Activated CD4-positive, alpha-beta T cell treated with anti-CD3 and anti-CD28 coated beads, Interleukin-2, amount 10 ng/mL, durations not matched to agents 24 days and 14 days (primary cell): ENCODE measurements around the gene GLYATL2. TPM values are rescaled to one million over a fixed set of nuclear protein-coding genes. Genes with fewer than 3 reads are reported as not detected.

Experiments used
- DNase-seq: peaks from one replicate; pipeline ENCODE4 v3.0.0; 2022
- H3K27ac Mint-ChIP-seq: one replicate; pipeline ENCODE4 v1.8.0; 2022; ENCODE audit warnings: mild to moderate bottlenecking, mixed read lengths
- H3K27me3 Mint-ChIP-seq: one replicate; pipeline ENCODE4 v1.8.0; 2022; ENCODE audit warnings: mixed read lengths
- H3K36me3 Mint-ChIP-seq: one replicate; pipeline ENCODE4 v1.8.0; 2022; ENCODE audit warnings: low read depth, mild to moderate bottlenecking, mixed read lengths
- H3K4me1 Mint-ChIP-seq: one replicate; pipeline ENCODE4 v1.8.0; 2021; ENCODE audit warnings: mixed read lengths
- H3K4me3 Mint-ChIP-seq: one replicate; pipeline ENCODE4 v1.8.0; 2022; ENCODE audit warnings: mild to moderate bottlenecking, moderate library complexity, mixed read lengths
- H3K9me3 Mint-ChIP-seq: one replicate; pipeline ENCODE4 v1.8.0; 2021; ENCODE audit warnings: mixed read lengths
- intact Hi-C: fragments of 100-400 bp; cut with micrococcal nuclease; formaldehyde crosslinking; loops from one replicate; pipeline ENCODE4 v1.15.1; 2023
- total RNA-seq: library from RNA; stranded (reverse); gene quantifications from 2 replicates; pipeline ENCODE4 v1.2.3, GENCODE V29; 2022

The GLYATL2 gene
- total RNA-seq, result not detected in 2 replicates

- Mint-ChIP-seq H3K4me3 (no peak within 1 kb of the TSS), H3K36me3 (no peaks in the 10 kb centered on the region), H3K9me3 (no peaks in the 10 kb centered on the region), H3K27me3 (peaks cover 10% of the 10 kb centered on the region), H3K27ac (no peak within 1 kb of the TSS), H3K4me1 (no peaks in the 10 kb centered on the region)
- no peak for DNase-seq
- intact Hi-C loops, result no loop called here
Measured at GRCh38 chr11:58844361-58845005, at the start of gene GLYATL2. Gene GLYATL2 (minus strand): TSS chr11:58844704. CDS start chr11:58839612, 5,092 bp downstream.

DNA sequence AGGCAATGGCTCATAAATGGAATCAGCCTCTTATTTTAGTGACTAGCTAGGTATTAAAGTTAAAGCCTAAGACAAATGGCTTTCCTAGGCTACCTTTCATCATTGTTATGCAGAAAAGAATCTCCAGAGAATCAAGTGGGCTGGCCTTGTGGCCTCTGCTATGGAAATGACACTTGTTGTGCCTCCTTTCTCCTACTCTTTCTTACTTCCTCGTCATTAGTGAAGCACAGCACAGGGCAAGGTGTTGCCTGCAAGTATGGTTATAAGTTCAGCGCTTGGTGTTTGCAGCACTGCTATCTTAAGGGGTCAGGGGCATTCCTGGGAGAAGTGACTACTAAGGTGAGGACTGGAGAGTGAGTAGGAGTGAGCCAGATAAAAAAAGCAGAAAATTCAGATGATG lies 49.4 kb upstream of the GLYATL2 start:
- intact Hi-C loops, result no loop called here
- H3K4me1 Mint-ChIP-seq, result no peaks in the 10 kb centered on the region
- H3K36me3 Mint-ChIP-seq, result no peaks in the 10 kb centered on the region
- no peak for DNase-seq
- H3K27ac Mint-ChIP-seq, result no peak overlapping the region
- H3K27me3 Mint-ChIP-seq, result peaks cover 4% of the 10 kb centered on the region
- H3K4me3 Mint-ChIP-seq, result no peak overlapping the region
- no peaks in the 10 kb centered on the region for H3K9me3 Mint-ChIP-seq

DNA sequence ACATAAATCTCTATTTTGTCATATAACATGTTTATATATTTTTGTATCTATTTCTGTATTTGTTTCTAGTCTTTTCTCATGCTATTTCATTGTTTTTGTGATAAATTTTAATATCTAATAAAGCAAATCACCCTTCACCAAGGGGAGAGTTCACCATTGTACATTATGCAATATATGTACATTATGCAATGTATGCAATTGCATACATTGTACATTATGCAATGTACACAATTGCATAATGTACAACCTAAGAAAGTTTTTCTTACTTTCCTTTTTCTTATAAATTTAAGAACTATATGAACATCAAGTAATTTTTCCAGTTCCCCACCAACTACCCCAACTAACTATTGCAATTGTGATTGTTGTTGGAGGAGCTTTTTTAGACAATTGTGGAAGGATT lies 44.1 kb upstream of the GLYATL2 start:
- Mint-ChIP-seq H3K27ac (no peak overlapping the region), H3K4me3 (no peak overlapping the region)
- no peak for DNase-seq

GRCh38 chr11:58887452-58887851 lies 42.9 kb upstream of the GLYATL2 start:
- Mint-ChIP-seq H3K9me3 (no peaks in the 10 kb centered on the region), H3K27me3 (no peaks in the 10 kb centered on the region), H3K4me3 (no peak overlapping the region), H3K36me3 (no peaks in the 10 kb centered on the region), H3K27ac (no peak overlapping the region), H3K4me1 (no peaks in the 10 kb centered on the region)
- DNase-seq, result no peak
- intact Hi-C loops, result no loop called here

More for the DNA sequence above, 44.1 kb upstream of the GLYATL2 start:
- no peaks in the 10 kb centered on the region for H3K9me3 Mint-ChIP-seq
- intact Hi-C loops, result no loop called here
- H3K4me1 Mint-ChIP-seq, result no peaks in the 10 kb centered on the region
- no peaks in the 10 kb centered on the region for H3K36me3 Mint-ChIP-seq
- H3K27me3 Mint-ChIP-seq, result no peaks in the 10 kb centered on the region

DNA sequence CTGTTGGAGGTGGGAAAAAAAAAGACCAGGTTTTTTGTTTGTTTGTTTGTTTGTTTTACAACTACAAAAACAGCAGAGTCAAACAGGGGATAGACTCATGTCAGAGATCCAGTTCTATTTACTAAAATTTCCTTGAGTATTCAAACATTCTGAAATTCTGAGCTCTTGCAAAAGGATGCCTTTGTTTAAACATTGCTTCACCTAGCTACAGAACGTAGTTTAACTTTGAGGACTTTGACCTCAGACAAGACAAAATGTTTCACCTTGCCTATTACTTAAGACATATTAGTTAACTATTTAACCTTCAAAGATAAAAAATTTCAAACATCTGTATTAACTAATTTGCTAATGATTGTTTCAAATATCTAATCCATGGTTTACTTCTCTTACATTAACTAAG lies 36.1 kb upstream of the GLYATL2 start:
- no peak for DNase-seq
- Mint-ChIP-seq H3K27me3 (no peaks in the 10 kb centered on the region), H3K4me3 (no peak overlapping the region), H3K9me3 (no peaks in the 10 kb centered on the region), H3K36me3 (no peaks in the 10 kb centered on the region), H3K4me1 (no peaks in the 10 kb centered on the region), H3K27ac (no peak overlapping the region)
- intact Hi-C loops, result no loop called here

DNA sequence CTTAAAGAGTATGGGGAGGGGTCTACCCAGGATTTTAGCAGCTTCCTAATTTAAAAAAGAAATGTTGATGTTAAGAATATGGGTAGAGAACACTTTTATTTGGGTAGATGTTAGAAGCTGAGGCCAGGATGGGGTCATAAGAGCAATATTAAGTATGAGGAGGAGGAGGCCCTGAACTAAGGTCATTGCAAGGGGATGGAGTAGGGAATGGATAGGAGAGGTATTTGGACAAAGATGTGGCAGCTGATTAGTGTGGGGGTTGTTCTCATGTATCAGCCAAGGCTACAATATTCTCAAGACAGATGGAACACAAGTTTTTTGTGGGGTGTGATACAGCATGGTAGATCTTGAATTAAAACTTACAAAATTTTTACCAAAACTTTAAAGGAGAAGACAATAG lies 35.7 kb upstream of the GLYATL2 start:
- Mint-ChIP-seq H3K27me3 (no peaks in the 10 kb centered on the region), H3K27ac (no peak overlapping the region), H3K36me3 (no peaks in the 10 kb centered on the region), H3K4me1 (no peaks in the 10 kb centered on the region), H3K9me3 (no peaks in the 10 kb centered on the region), H3K4me3 (no peak overlapping the region)
- intact Hi-C loops, result no loop called here
- DNase-seq, result no peak

- Mint-ChIP-seq H3K27me3 (no peaks in the 10 kb centered on the region), H3K4me1 (no peaks in the 10 kb centered on the region), H3K9me3 (no peaks in the 10 kb centered on the region), H3K36me3 (no peaks in the 10 kb centered on the region), H3K4me3 (no peak overlapping the region), H3K27ac (no peak overlapping the region)
- intact Hi-C loops, result no loop called here
- DNase-seq, result no peak
Measured at GRCh38 chr11:58867556-58867955, 23.1 kb upstream of the GLYATL2 start.

- Mint-ChIP-seq H3K4me3 (no peak overlapping the region), H3K36me3 (no peaks in the 10 kb centered on the region), H3K27me3 (peaks cover 2% of the 10 kb centered on the region), H3K27ac (no peak overlapping the region), H3K4me1 (no peaks in the 10 kb centered on the region), H3K9me3 (no peaks in the 10 kb centered on the region)
- no peak for DNase-seq
- intact Hi-C loops, result no loop called here
Measured at GRCh38 chr11:58866788-58867187, 22.3 kb upstream of the GLYATL2 start.

GRCh38 chr11:58864335-58864734 lies 19.8 kb upstream of the GLYATL2 start:
- Mint-ChIP-seq H3K4me3 (no peak overlapping the region), H3K4me1 (no peaks in the 10 kb centered on the region), H3K9me3 (no peaks in the 10 kb centered on the region), H3K36me3 (no peaks in the 10 kb centered on the region), H3K27me3 (peaks cover 2% of the 10 kb centered on the region), H3K27ac (no peak overlapping the region)
- DNase-seq, result no peak
- intact Hi-C loops, result no loop called here

GRCh38 chr11:58863697-58864096 lies 19.2 kb upstream of the GLYATL2 start:
- Mint-ChIP-seq H3K36me3 (no peaks in the 10 kb centered on the region), H3K27me3 (peaks cover 2% of the 10 kb centered on the region), H3K27ac (no peak overlapping the region), H3K4me1 (no peaks in the 10 kb centered on the region), H3K4me3 (no peak overlapping the region), H3K9me3 (no peaks in the 10 kb centered on the region)
- DNase-seq, result no peak
- intact Hi-C loops, result no loop called here

DNA sequence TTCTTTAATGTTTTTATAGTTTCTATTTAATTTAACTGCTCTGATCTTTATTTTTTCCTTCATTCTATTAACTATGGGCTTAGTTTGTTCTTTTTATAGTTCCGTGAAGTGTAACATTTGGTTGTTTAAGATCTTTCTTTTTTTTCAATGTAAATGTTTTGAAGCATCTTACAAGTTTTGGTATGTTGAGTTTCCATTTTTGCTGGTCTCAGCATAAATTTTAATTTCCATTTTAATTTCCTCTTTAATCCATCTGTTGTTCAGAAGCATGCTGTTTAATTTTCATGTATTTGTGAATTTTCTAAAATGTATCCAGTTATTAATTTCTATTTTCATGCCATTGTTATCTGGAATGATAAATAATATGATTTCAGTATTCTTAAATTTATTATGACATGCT lies 17.0 kb upstream of the GLYATL2 start:
- peaks cover 2% of the 10 kb centered on the region for H3K27me3 Mint-ChIP-seq
- no peak for DNase-seq
- H3K36me3 Mint-ChIP-seq, result no peaks in the 10 kb centered on the region
- intact Hi-C loops, result no loop called here
- no peak overlapping the region for H3K27ac Mint-ChIP-seq
- no peaks in the 10 kb centered on the region for H3K4me1 Mint-ChIP-seq
- H3K4me3 Mint-ChIP-seq, result no peak overlapping the region
- no peaks in the 10 kb centered on the region for H3K9me3 Mint-ChIP-seq

- no peak overlapping the region for H3K4me3 Mint-ChIP-seq
- H3K27ac Mint-ChIP-seq, result no peak overlapping the region
- H3K36me3 Mint-ChIP-seq, result no peaks in the 10 kb centered on the region
- H3K27me3 Mint-ChIP-seq, result no peaks in the 10 kb centered on the region
- H3K4me1 Mint-ChIP-seq, result no peaks in the 10 kb centered on the region
- DNase-seq, result no peak
- H3K9me3 Mint-ChIP-seq, result no peaks in the 10 kb centered on the region
- intact Hi-C loops, result no loop called here
Measured at GRCh38 chr11:58856806-58857205, 12.3 kb upstream of the GLYATL2 start.

GRCh38 chr11:58845386-58845785 lies 882 bp upstream of the GLYATL2 start:
- no peaks in the 10 kb centered on the region for H3K9me3 Mint-ChIP-seq
- intact Hi-C loops, result no loop called here
- no peak overlapping the region for H3K4me3 Mint-ChIP-seq
- no peak for DNase-seq
- H3K36me3 Mint-ChIP-seq, result no peaks in the 10 kb centered on the region
- no peaks in the 10 kb centered on the region for H3K4me1 Mint-ChIP-seq
- no peak overlapping the region for H3K27ac Mint-ChIP-seq
- H3K27me3 Mint-ChIP-seq, result peaks cover 10% of the 10 kb centered on the region

DNA sequence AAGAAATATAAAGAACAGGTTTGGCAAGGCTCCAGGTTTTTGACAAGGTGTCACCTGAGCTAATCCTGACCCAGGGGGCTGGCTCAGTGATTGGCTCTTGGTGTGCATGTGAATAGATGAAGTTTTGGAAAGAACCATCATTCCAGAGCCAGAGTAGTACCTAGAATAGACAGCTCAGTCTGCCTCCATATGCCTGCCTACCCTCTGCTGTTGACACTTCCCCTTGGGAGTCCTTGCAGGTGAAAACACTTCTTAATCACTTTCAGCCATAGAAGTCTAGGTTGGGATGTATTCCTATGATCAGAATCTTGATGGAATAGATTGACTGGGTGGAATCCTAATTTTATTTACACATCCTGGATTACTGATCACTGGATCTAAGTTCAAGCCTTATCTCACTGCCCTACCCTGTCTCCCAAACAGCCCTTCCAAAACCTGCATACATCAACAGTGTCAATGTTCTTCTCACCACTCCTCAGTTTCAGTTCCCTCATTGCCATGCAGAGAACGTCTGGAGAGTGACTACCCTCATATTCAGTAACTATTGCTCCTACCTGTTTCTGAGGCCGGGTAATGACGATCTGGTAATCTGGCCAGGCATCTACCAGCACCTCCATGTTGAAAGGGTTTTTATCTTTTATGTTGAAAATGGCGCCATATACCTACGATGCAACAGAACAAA lies 6.7 kb downstream of the GLYATL2 start:
- no peak overlapping the region for H3K27ac Mint-ChIP-seq
- no peak overlapping the region for H3K4me3 Mint-ChIP-seq
- H3K4me1 Mint-ChIP-seq, result no peaks in the 10 kb centered on the region
- no peak for DNase-seq
- H3K9me3 Mint-ChIP-seq, result no peaks in the 10 kb centered on the region
- H3K27me3 Mint-ChIP-seq, result no peaks in the 10 kb centered on the region
- intact Hi-C loops, result no loop called here
- H3K36me3 Mint-ChIP-seq, result no peaks in the 10 kb centered on the region
